Heart right ventricle (tissue), 16 donors: ENCODE results near the gene E2F6. TPM values are rescaled to one million over a fixed set of nuclear protein-coding genes. Genes with fewer than 3 reads are reported as not detected.

ENCODE experiments used
- ATAC-seq, 8 donors: fragments of 200-7000 bp; cut with Tn5 transposase; one replicate each; pipeline ENCODE4 v1.9.1; 2020; ENCODE audit warnings: mild to moderate bottlenecking in 8 of 8, moderate library complexity in 8 of 8, moderate number of reproducible peaks in 1 of 8
- DNase-seq, 2 donors: peaks; one replicate each; pipeline ENCODE4 v3.0.0-alpha.2; 2020
- H3K27ac ChIP-seq, 10 donors: fragments of 200-600 bp; sonication (generic) in 2 of 10; one replicate each; pipeline versions ENCODE4 v1.5.0 to v1.8.0; 2020 to 2022; ENCODE audit warnings: mild to moderate bottlenecking in 3 of 10
- H3K27me3 ChIP-seq, 7 donors: fragments of 200-600 bp; one replicate each; pipeline ENCODE4 v1.8.0; 2021 to 2022; ENCODE audit warnings: mild to moderate bottlenecking in 2 of 7
- H3K36me3 ChIP-seq, 9 donors: fragments of 200-600 bp; sonication (generic) in 1 of 9; one replicate each; pipeline versions ENCODE4 v1.5.0 to v1.8.0; 2020 to 2022; ENCODE audit warnings: mild to moderate bottlenecking in 2 of 9
- H3K4me1 ChIP-seq, 9 donors: fragments of 200-600 bp; sonication (generic) in 1 of 9; one replicate each; pipeline versions ENCODE4 v1.5.0 to v1.8.0; 2020 to 2022; ENCODE audit warnings: mild to moderate bottlenecking in 4 of 9
- H3K4me3 ChIP-seq, 10 donors: fragments of 200-600 bp; sonication (generic) in 2 of 10; one replicate each; pipeline versions ENCODE4 v1.5.0 to v1.8.0; 2020 to 2022; ENCODE audit warnings: mild to moderate bottlenecking in 7 of 10, moderate library complexity in 2 of 10
- H3K9me3 ChIP-seq, 11 donors: fragments of 200-600 bp in 10 of 11; sonication (generic) in 2 of 11; one replicate each; pipeline versions ENCODE4 v1.5.0 to v1.8.0; 2013 to 2022; ENCODE audit warnings: mild to moderate bottlenecking in 2 of 11, control low read depth in 1 of 11, moderate library complexity in 1 of 11
- WGBS, 2 donors: extraction: QIAGEN DNeasy Blood & Tissue Kit; methylation state at CpG; one replicate each; pipeline ENCODE4 v1.1.7; 2013; ENCODE audit warnings: inconsistent platforms in 1 of 2; 5-methylcytosine and 5-hydroxymethylcytosine counted together
- intact Hi-C, 10 donors: fragments of 100-400 bp; cut with DNase I; formaldehyde crosslinking; loops; one replicate each; pipeline versions ENCODE4 v1.11.1 to v1.14.2; 2022
- polyA plus RNA-seq, 2 donors: library from polyadenylated mRNA; stranded (reverse); fragments of 200-250 nt; gene quantifications; one replicate each; pipeline ENCODE4 v1.2.3, GENCODE V29; 2013
- total RNA-seq, 10 donors: library from RNA; stranded (reverse); fragmentation: NEBNext Ultra II Directional in 3 of 10; extraction: Animal tissue kit (Norgen Biotek cat#: 25700) in 3 of 10; gene quantifications; one replicate each; pipeline versions ENCODE4 v1.2.1 to v1.2.4, GENCODE V29; 2021 to 2023
- TF ChIP-seq, protein P1 (sequence below), 9 donors: fragments of 200-600 bp; sonication (generic) in 2 of 9; IDR thresholded peaks; one replicate each; pipeline versions ENCODE4 v1.5.0 to v1.8.0; 2021 to 2022; ENCODE audit warnings: antibody characterized with exemption in 9 of 9, mild to moderate bottlenecking in 5 of 9, moderate library complexity in 1 of 9
- donor health status: Arrhythmogenic right ventricular cardiomyopathy.
- donor health status: ischemic (EF 13 %, LVEDD 7.1; RV severe dilation, severe dysfunction).
- donor health status: healthy with polysubstance abuse.
- donor health status: DM: no; HTN: yes; CAD: no.
- donor health status: DM: no; HTN: no; CAD: no.
- donor health status: ischemic (EF 25% LVEDD 6.9; RV normal size, moderate dysfunction).
- donor health status: ischemic (EF 25% LVEDD 5.7; RV mildly dilated, moderate dysfunction).
- donor health status: healthy.
- donor health status: DM: yes; HTN: yes; CAD: no.
- donor health status: Ischemic cardiomyopathy.
- donor health status: ischemic (EF 35%, LVEDD 5.7; RV mildly dilated, moderate dysfunction).
- donor health status: nonischemic (EF 11% LVEDD 7.7; RV severe dilation, severe dysfunction).
- donor health status: DM: yes; HTN: yes; CAD: no.
- donor health status: PGD.
- donor health status: ischemic (EF 29% LVEDD 5.4; RV normal size, mild dysfunction).
- donor health status: nonischemic (EF 23%, LVEDD 6.1; RV moderate dilation, normal function).

The E2F6 gene
- total and polyA plus RNA-seq, 12 donors: 8.1 to 18.6 (median 13.6) TPM

DNA sequence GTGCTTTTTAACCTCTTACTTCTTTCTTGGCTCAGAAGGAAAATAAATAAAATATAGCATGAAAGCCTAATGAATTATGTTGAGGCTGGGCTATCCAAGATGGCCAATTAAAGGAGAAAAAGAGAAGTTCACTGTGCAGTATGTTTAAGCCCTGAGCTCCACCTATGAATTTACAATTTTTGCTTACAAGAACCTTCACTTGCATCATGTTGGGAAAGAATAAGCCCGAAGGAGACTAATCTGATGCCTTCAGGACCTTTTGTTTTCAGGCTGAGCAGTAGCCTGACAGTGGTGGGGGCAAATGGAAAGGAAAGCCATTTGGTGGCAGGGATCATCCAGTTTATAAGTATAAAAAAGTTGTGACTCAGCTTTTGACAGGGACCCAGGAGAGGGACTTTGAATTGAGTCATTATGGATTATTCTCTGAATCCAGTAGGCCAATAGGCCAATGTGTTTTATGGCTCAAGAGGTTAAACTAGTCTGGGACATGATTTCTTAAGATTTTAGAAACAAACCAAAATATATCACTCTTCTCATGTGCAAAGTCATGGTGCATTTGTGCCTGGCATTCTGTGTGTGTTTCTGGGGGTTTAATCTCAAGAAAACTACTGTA lies 56.9 kb downstream of the E2F6 start:
- WGBS, 2 donors: 84 to 95% methylated on average over 1 of the region's 1 CpG
- intact Hi-C loops: loop anchor here in 4 of 10 donors (5.0 kb wide), 2 partner anchors 67 to 277 kb away; partner anchors contain the start of gene ROCK2 (in 3 of the 4)

DNA sequence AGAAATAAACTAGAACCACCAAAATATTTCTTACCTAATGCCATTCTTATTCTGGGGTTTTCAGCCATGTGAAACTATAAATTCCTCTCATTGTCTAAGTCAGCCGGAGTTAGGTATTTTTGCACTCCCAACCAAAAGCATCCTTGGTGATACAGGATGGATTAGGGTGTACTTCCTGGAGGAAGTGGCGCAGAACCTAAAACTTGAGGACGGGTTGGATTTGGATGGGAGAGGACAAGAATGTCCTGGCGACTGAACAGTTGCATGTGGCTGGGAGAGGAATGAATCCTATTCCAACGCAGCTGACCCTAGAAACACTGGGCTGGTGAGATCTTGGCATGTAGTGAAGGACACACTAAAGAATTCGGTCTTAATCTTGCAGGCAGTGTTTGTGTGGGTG lies 58.5 kb downstream of the E2F6 start:
- TF ChIP-seq, protein P1, sequence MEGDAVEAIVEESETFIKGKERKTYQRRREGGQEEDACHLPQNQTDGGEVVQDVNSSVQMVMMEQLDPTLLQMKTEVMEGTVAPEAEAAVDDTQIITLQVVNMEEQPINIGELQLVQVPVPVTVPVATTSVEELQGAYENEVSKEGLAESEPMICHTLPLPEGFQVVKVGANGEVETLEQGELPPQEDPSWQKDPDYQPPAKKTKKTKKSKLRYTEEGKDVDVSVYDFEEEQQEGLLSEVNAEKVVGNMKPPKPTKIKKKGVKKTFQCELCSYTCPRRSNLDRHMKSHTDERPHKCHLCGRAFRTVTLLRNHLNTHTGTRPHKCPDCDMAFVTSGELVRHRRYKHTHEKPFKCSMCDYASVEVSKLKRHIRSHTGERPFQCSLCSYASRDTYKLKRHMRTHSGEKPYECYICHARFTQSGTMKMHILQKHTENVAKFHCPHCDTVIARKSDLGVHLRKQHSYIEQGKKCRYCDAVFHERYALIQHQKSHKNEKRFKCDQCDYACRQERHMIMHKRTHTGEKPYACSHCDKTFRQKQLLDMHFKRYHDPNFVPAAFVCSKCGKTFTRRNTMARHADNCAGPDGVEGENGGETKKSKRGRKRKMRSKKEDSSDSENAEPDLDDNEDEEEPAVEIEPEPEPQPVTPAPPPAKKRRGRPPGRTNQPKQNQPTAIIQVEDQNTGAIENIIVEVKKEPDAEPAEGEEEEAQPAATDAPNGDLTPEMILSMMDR (IDR thresholded peaks at IDR 0.05): no peak
- ATAC-seq (no peak), DNase-seq (no peak)
- no peaks in the 10 kb centered on the region for H3K27me3 ChIP-seq
- intact Hi-C loops: loop anchor here in 4 of 10 donors (5.0 kb wide), 2 partner anchors 65 to 275 kb away; partner anchors contain the start of gene ROCK2 (in 3 of the 4)
- no peaks in the 10 kb centered on the region for H3K36me3 ChIP-seq
- no peaks in the 10 kb centered on the region for H3K9me3 ChIP-seq
- H3K4me3 ChIP-seq: no peak overlapping the region
- 80 to 85% methylated on average over 6 of the region's 6 CpGs for WGBS, 2 donors
- peaks cover 0 to 57% (median 33%) of the 10 kb centered on the region in 9 donors for H3K4me1 ChIP-seq
- H3K27ac ChIP-seq: peak overlapping the region in 6 of 10 donors; percentile 51 to 89 (median 82)

More for the DNA sequence above, 56.9 kb downstream of the E2F6 start:
- Histone ChIP-seq H3K27ac (no peak overlapping the region), H3K4me1 (peaks cover 0 to 46% (median 24%) of the 10 kb centered on the region in 9 donors), H3K4me3 (no peak overlapping the region), H3K27me3 (no peaks in the 10 kb centered on the region), H3K36me3 (no peaks in the 10 kb centered on the region), H3K9me3 (no peaks in the 10 kb centered on the region)
- ATAC-seq (no peak), DNase-seq (no peak)
- TF ChIP-seq, protein P1 (IDR thresholded peaks at IDR 0.05): no peak

DNA sequence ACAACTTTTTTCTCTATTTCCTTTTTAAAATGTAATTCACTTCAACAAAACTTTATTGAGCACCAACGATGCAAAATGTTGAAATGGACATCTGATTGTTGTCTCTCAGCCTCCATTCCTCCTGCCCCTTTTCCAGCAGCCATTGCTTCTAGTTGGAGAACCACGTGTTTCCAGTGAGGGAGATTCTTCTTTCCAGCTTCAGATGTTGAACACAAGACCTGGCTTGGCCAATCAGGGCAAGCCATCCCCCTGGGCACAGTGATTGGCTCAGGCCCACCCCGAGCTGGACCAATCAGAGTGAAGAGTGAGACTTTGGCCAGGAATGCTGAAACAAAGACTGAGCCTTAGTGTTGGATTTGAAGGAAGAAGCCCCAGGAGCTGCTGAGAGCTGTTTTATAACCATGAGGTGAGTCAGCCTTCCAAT lies 59.0 kb downstream of the E2F6 start:
- no peaks in the 10 kb centered on the region for H3K36me3 ChIP-seq
- intact Hi-C loops: loop anchor here in 4 of 10 donors (5.0 kb wide), 2 partner anchors 65 to 275 kb away; partner anchors contain the start of gene ROCK2 (in 3 of the 4)
- TF ChIP-seq, protein P1 (IDR thresholded peaks at IDR 0.05): no peak
- H3K4me1 ChIP-seq: peaks cover 0 to 57% (median 33%) of the 10 kb centered on the region in 9 donors
- H3K9me3 ChIP-seq: no peaks in the 10 kb centered on the region
- 71 to 72% methylated on average over 3 of the region's 3 CpGs for whole genome bisulfite sequencing, 2 donors
- peak in 1 of 8 donors; percentile 30 for ATAC-seq
- H3K4me3 ChIP-seq: peak overlapping the region in 1 of 10 donors; percentile 6
- DNase-seq: peak in 1 of 2 donors; percentile 30
- H3K27ac ChIP-seq: peak overlapping the region in 9 of 10 donors; percentile 28 to 89 (median 81)
- H3K27me3 ChIP-seq: no peaks in the 10 kb centered on the region

DNA sequence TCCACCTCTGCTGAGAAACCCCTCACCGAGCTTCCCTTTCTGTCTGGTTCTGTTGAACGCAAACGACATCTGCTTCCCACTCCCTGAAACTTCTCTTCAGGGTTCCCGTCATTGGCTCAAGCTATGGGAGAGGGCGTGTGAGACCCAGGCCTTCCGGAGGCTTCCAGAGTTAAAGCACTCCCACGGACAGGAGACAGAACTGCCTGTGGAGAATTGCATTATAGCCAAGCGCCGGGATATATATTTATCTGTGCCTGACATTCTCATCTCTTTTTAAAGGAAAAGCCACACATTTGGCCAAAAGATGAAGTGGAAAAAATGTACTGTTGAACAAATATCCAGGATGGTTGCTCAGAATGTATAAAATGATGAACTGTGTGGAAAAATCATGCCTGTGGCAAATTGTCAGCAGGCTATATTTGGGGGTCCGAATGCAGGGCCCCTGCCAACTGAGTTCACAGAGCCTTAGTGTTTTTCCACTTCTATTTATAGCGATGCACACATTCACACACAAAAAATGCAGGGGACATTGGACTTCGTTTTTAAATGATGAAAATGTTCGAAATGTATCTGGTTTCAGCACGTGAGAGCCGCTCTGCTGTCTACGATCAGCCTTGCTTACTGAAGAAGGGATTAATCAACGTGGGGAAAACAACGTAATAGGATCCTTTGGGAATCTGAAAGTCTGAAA lies 59.5 kb downstream of the E2F6 start:
- 60 to 63% methylated on average over 18 of the region's 18 CpGs for WGBS, 2 donors
- intact Hi-C loops: loop anchor here in 4 of 10 donors (5.0 kb wide), 2 partner anchors 64 to 274 kb away; partner anchors contain the start of gene ROCK2 (in 3 of the 4)

More for the DNA sequence above, 59.5 kb downstream of the E2F6 start:
- H3K27me3 ChIP-seq: no peaks in the 10 kb centered on the region
- TF ChIP-seq, protein P1 (IDR thresholded peaks at IDR 0.05): no peak
- peak overlapping the region in 1 of 10 donors; percentile 6 for H3K4me3 ChIP-seq
- H3K27ac ChIP-seq: peak overlapping the region in 9 of 10 donors; percentile 28 to 89 (median 81)
- no peak for ATAC-seq
- no peak for DNase-seq
- H3K36me3 ChIP-seq: no peaks in the 10 kb centered on the region
- H3K9me3 ChIP-seq: no peaks in the 10 kb centered on the region
- H3K4me1 ChIP-seq: peaks cover 0 to 54% (median 28%) of the 10 kb centered on the region in 9 donors
